Stimulated activated memory B cell treated with anti-CD40 and anti-IgM and Interleukin-4, amounts not matched to agents 10 μg/mL and 1 μg/mL and 100 μg/mL, for 72 hours (primary cell): ENCODE measurements around the gene RREB1.
A peak's percentile ranks its signal among the peaks of the same experiment; 100 is the strongest.

Source experiments
- ATAC-seq: fragments of 150-1000 bp; cut with Tn5 transposase; 2 replicates; pipeline ENCODE4 v1.10.0; 2021
- H3K27ac Mint-ChIP-seq: one replicate; pipeline ENCODE4 v1.8.0; 2022; ENCODE audit warnings: mild to moderate bottlenecking, mixed read lengths
- H3K27me3 Mint-ChIP-seq: one replicate; pipeline ENCODE4 v1.8.0; 2022; ENCODE audit warnings: mixed read lengths
- H3K36me3 Mint-ChIP-seq: one replicate; pipeline ENCODE4 v1.8.0; 2022; ENCODE audit warnings: mixed read lengths
- H3K4me1 Mint-ChIP-seq: one replicate; pipeline ENCODE4 v1.8.0; 2022; ENCODE audit warnings: mixed read lengths
- H3K4me3 Mint-ChIP-seq: one replicate; pipeline ENCODE4 v1.8.0; 2022; ENCODE audit warnings: mild to moderate bottlenecking, moderate library complexity, mixed read lengths
- H3K9me3 Mint-ChIP-seq: one replicate; pipeline ENCODE4 v1.8.0; 2022; ENCODE audit warnings: mixed read lengths

Gene RREB1

GRCh38 chr6:7142918-7143475 is 35.2 kb downstream of the RREB1 start:
- H3K4me1 Mint-ChIP-seq, result peaks cover 80% of the 10 kb centered on the region
- peak overlapping the region; percentile 32 for H3K27ac Mint-ChIP-seq
- no peaks in the 10 kb centered on the region for H3K9me3 Mint-ChIP-seq
- H3K27me3 Mint-ChIP-seq, result no peaks in the 10 kb centered on the region
- no peak for ATAC-seq
- H3K4me3 Mint-ChIP-seq, result no peak overlapping the region
- no peaks in the 10 kb centered on the region for H3K36me3 Mint-ChIP-seq

- Mint-ChIP-seq H3K4me3 (no peak overlapping the region), H3K36me3 (no peaks in the 10 kb centered on the region), H3K27ac (peak overlapping the region; percentile 32), H3K9me3 (no peaks in the 10 kb centered on the region), H3K4me1 (peaks cover 77% of the 10 kb centered on the region), H3K27me3 (no peaks in the 10 kb centered on the region)
- no peak for ATAC-seq
Observed at GRCh38 chr6:7143476-7143974, 35.8 kb downstream of the RREB1 start.

- Mint-ChIP-seq H3K4me3 (peak overlapping the region; percentile 59), H3K36me3 (no peaks in the 10 kb centered on the region), H3K4me1 (peaks cover 74% of the 10 kb centered on the region), H3K9me3 (no peaks in the 10 kb centered on the region), H3K27ac (peak overlapping the region; percentile 82), H3K27me3 (no peaks in the 10 kb centered on the region)
- ATAC-seq, result no peak
Observed at GRCh38 chr6:7144872-7145584, 37.3 kb downstream of the RREB1 start.

- Mint-ChIP-seq H3K9me3 (no peaks in the 10 kb centered on the region), H3K27me3 (no peaks in the 10 kb centered on the region), H3K36me3 (no peaks in the 10 kb centered on the region), H3K4me1 (peaks cover 76% of the 10 kb centered on the region), H3K4me3 (peak overlapping the region; percentile 59), H3K27ac (peak overlapping the region; percentile 82)
- ATAC-seq, result no peak
Observed at GRCh38 chr6:7145585-7145884, 37.8 kb downstream of the RREB1 start.

- ATAC-seq, result peak; percentile 71
- H3K4me3 Mint-ChIP-seq, result peak overlapping the region; percentile 59
- H3K27me3 Mint-ChIP-seq, result no peaks in the 10 kb centered on the region
- no peaks in the 10 kb centered on the region for H3K9me3 Mint-ChIP-seq
- peaks cover 80% of the 10 kb centered on the region for H3K4me1 Mint-ChIP-seq
- no peaks in the 10 kb centered on the region for H3K36me3 Mint-ChIP-seq
- H3K27ac Mint-ChIP-seq, result peak overlapping the region; percentile 82
Observed at GRCh38 chr6:7145885-7146828, 38.4 kb downstream of the RREB1 start.

GRCh38 chr6:7147051-7147671 is 39.4 kb downstream of the RREB1 start:
- no peak for ATAC-seq
- Mint-ChIP-seq H3K27me3 (no peaks in the 10 kb centered on the region), H3K27ac (peak overlapping the region; percentile 82), H3K4me1 (peaks cover 82% of the 10 kb centered on the region), H3K36me3 (no peaks in the 10 kb centered on the region), H3K4me3 (peak overlapping the region; percentile 59), H3K9me3 (no peaks in the 10 kb centered on the region)

GRCh38 chr6:7148100-7148822 is 40.5 kb downstream of the RREB1 start:
- H3K27ac Mint-ChIP-seq, result peak overlapping the region; percentile 82
- no peaks in the 10 kb centered on the region for H3K9me3 Mint-ChIP-seq
- H3K36me3 Mint-ChIP-seq, result peaks cover 8% of the 10 kb centered on the region
- H3K4me1 Mint-ChIP-seq, result peaks cover 81% of the 10 kb centered on the region
- no peaks in the 10 kb centered on the region for H3K27me3 Mint-ChIP-seq
- ATAC-seq, result no peak
- H3K4me3 Mint-ChIP-seq, result no peak overlapping the region

- Mint-ChIP-seq H3K9me3 (no peaks in the 10 kb centered on the region), H3K36me3 (peaks cover 8% of the 10 kb centered on the region), H3K4me3 (no peak overlapping the region), H3K27me3 (no peaks in the 10 kb centered on the region), H3K27ac (peak overlapping the region; percentile 88), H3K4me1 (peaks cover 86% of the 10 kb centered on the region)
- ATAC-seq, result no peak
Observed at GRCh38 chr6:7150381-7151064, 42.8 kb downstream of the RREB1 start.

- no peaks in the 10 kb centered on the region for H3K27me3 Mint-ChIP-seq
- peak overlapping the region; percentile 88 for H3K27ac Mint-ChIP-seq
- H3K4me1 Mint-ChIP-seq, result peaks cover 86% of the 10 kb centered on the region
- H3K36me3 Mint-ChIP-seq, result peaks cover 8% of the 10 kb centered on the region
- no peaks in the 10 kb centered on the region for H3K9me3 Mint-ChIP-seq
- no peak overlapping the region for H3K4me3 Mint-ChIP-seq
- ATAC-seq, result no peak
Observed at GRCh38 chr6:7151381-7151780, 43.6 kb downstream of the RREB1 start.

GRCh38 chr6:7152462-7152861 is 44.7 kb downstream of the RREB1 start:
- no peaks in the 10 kb centered on the region for H3K9me3 Mint-ChIP-seq
- no peak for ATAC-seq
- H3K4me1 Mint-ChIP-seq, result peaks cover 86% of the 10 kb centered on the region
- no peak overlapping the region for H3K4me3 Mint-ChIP-seq
- no peaks in the 10 kb centered on the region for H3K27me3 Mint-ChIP-seq
- peaks cover 8% of the 10 kb centered on the region for H3K36me3 Mint-ChIP-seq
- peak overlapping the region; percentile 88 for H3K27ac Mint-ChIP-seq

- no peaks in the 10 kb centered on the region for H3K9me3 Mint-ChIP-seq
- no peak overlapping the region for H3K4me3 Mint-ChIP-seq
- H3K27ac Mint-ChIP-seq, result peak overlapping the region; percentile 88
- ATAC-seq, result no peak
- peaks cover 21% of the 10 kb centered on the region for H3K36me3 Mint-ChIP-seq
- peaks cover 91% of the 10 kb centered on the region for H3K4me1 Mint-ChIP-seq
- no peaks in the 10 kb centered on the region for H3K27me3 Mint-ChIP-seq
Observed at GRCh38 chr6:7153789-7154188, 46.0 kb downstream of the RREB1 start.

- peaks cover 21% of the 10 kb centered on the region for H3K36me3 Mint-ChIP-seq
- H3K4me3 Mint-ChIP-seq, result peak overlapping the region; percentile 66
- no peaks in the 10 kb centered on the region for H3K27me3 Mint-ChIP-seq
- H3K4me1 Mint-ChIP-seq, result peaks cover 93% of the 10 kb centered on the region
- no peaks in the 10 kb centered on the region for H3K9me3 Mint-ChIP-seq
- H3K27ac Mint-ChIP-seq, result peak overlapping the region; percentile 88
- peak; percentile 95 for ATAC-seq
Observed at GRCh38 chr6:7154341-7155139, 46.8 kb downstream of the RREB1 start.

- H3K9me3 Mint-ChIP-seq, result no peaks in the 10 kb centered on the region
- H3K4me1 Mint-ChIP-seq, result peaks cover 86% of the 10 kb centered on the region
- peaks cover 21% of the 10 kb centered on the region for H3K36me3 Mint-ChIP-seq
- no peak for ATAC-seq
- H3K27ac Mint-ChIP-seq, result peak overlapping the region; percentile 88
- no peaks in the 10 kb centered on the region for H3K27me3 Mint-ChIP-seq
- H3K4me3 Mint-ChIP-seq, result peak overlapping the region; percentile 50
Observed at GRCh38 chr6:7155871-7156579, 48.3 kb downstream of the RREB1 start.
